Measurements from ENCODE around the gene ZMYM1.

ZMYM1 gene

GRCh38 chr1:35079003-35079930 is at the start of gene ZMYM1:
Gene ZMYM1 (plus strand): TSS chr1:35079385. CDS start chr1:35093988, 14,603 bp downstream.
- Histone ChIP-seq H3K9ac (ENCODE audit: insufficient read length, low read depth) (peak within 1 kb of the TSS; percentile 98), H3K9me3 (ENCODE audit: insufficient read depth, low read length) (no peaks in the 10 kb centered on the region), H3K36me3 (ENCODE audit: insufficient read depth, insufficient read length, low read length) (peaks cover 31% of the 10 kb centered on the region), H3K27me3 (ENCODE audit: insufficient read depth, insufficient read length) (no peaks in the 10 kb centered on the region), H3K4me3 (ENCODE audit: insufficient read length, low read depth) (peak within 1 kb of the TSS; percentile 87), H3K4me1 (ENCODE audit: insufficient read depth, insufficient read length) (peaks cover 3% of the 10 kb centered on the region)
- DNase-seq (ENCODE audit: low read depth, low spot score), result peak; percentile 96
- TF ChIP-seq SUZ12 (IDR thresholded peaks at IDR 0.05; ENCODE audit: extremely low read depth, insufficient read depth, insufficient read length), result no peak
- TF ChIP-seq ZNF274 (IDR thresholded peaks at IDR 0.05; ENCODE audit: low read depth, low read length), result no peak
- no peak for TF ChIP-seq YY1 (IDR thresholded peaks at IDR 0.05; ENCODE audit: insufficient read depth, insufficient read length)

DNA sequence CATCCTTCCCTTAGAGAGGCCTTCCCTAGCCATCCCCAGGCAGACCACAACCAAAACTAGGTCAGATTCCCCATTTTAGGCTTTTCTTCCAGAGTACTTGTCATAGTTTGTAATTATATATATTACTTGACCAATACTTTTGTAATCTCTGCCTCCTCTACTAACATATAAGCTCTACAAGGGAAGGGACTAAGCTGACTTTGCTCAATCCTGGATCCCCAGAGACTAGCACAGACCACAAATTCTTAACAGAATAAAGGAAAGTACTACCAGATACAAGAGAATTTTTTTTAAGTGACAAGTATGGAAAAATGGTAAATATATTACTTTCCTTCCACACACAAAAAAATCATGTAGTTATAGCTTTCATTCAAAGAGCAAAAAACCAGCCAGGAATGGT is 49.4 kb upstream of the ZMYM1 start:
- no peak overlapping the region for H3K9ac ChIP-seq (ENCODE audit: insufficient read length, low read depth)
- no peak for DNase-seq (ENCODE audit: low read depth, low spot score)
- no peak for TF ChIP-seq ZNF274 (IDR thresholded peaks at IDR 0.05; ENCODE audit: low read depth, low read length)
- TF ChIP-seq YY1 (IDR thresholded peaks at IDR 0.05; ENCODE audit: insufficient read depth, insufficient read length), result no peak
- no peak for TF ChIP-seq SUZ12 (IDR thresholded peaks at IDR 0.05; ENCODE audit: extremely low read depth, insufficient read depth, insufficient read length)

GRCh38 chr1:35030338-35030737 is 48.8 kb upstream of the ZMYM1 start:
- Histone ChIP-seq H3K36me3 (ENCODE audit: insufficient read depth, insufficient read length, low read length) (peaks cover 17% of the 10 kb centered on the region), H3K4me1 (ENCODE audit: insufficient read depth, insufficient read length) (no peaks in the 10 kb centered on the region), H3K9me3 (ENCODE audit: insufficient read depth, low read length) (peaks cover 28% of the 10 kb centered on the region), H3K4me3 (ENCODE audit: insufficient read length, low read depth) (peak overlapping the region; percentile 83), H3K27me3 (ENCODE audit: insufficient read depth, insufficient read length) (no peaks in the 10 kb centered on the region), H3K9ac (ENCODE audit: insufficient read length, low read depth) (peak overlapping the region; percentile 77)
- TF ChIP-seq YY1 (IDR thresholded peaks at IDR 0.05; ENCODE audit: insufficient read depth, insufficient read length) (no peak), SUZ12 (IDR thresholded peaks at IDR 0.05; ENCODE audit: extremely low read depth, insufficient read depth, insufficient read length) (no peak), ZNF274 (IDR thresholded peaks at IDR 0.05; ENCODE audit: low read depth, low read length) (no peak)
- DNase-seq (ENCODE audit: low read depth, low spot score), result no peak

More for the DNA sequence above, 49.4 kb upstream of the ZMYM1 start:
- Histone ChIP-seq H3K9me3 (ENCODE audit: insufficient read depth, low read length) (peaks cover 27% of the 10 kb centered on the region), H3K36me3 (ENCODE audit: insufficient read depth, insufficient read length, low read length) (peaks cover 18% of the 10 kb centered on the region), H3K4me1 (ENCODE audit: insufficient read depth, insufficient read length) (no peaks in the 10 kb centered on the region), H3K27me3 (ENCODE audit: insufficient read depth, insufficient read length) (no peaks in the 10 kb centered on the region), H3K4me3 (ENCODE audit: insufficient read length, low read depth) (no peak overlapping the region)

GRCh38 chr1:35030756-35031446 is 48.3 kb upstream of the ZMYM1 start:
- peak overlapping the region; percentile 77 for H3K9ac ChIP-seq (ENCODE audit: insufficient read length, low read depth)
- no peaks in the 10 kb centered on the region for H3K4me1 ChIP-seq (ENCODE audit: insufficient read depth, insufficient read length)
- TF ChIP-seq YY1 (IDR thresholded peaks at IDR 0.05; ENCODE audit: insufficient read depth, insufficient read length) (no peak), ZNF274 (IDR thresholded peaks at IDR 0.05; ENCODE audit: low read depth, low read length) (no peak), SUZ12 (IDR thresholded peaks at IDR 0.05; ENCODE audit: extremely low read depth, insufficient read depth, insufficient read length) (no peak)
- peaks cover 28% of the 10 kb centered on the region for H3K9me3 ChIP-seq (ENCODE audit: insufficient read depth, low read length)
- peak overlapping the region; percentile 83 for H3K4me3 ChIP-seq (ENCODE audit: insufficient read length, low read depth)
- peak; percentile 35 for DNase-seq (ENCODE audit: low read depth, low spot score)
- peaks cover 17% of the 10 kb centered on the region for H3K36me3 ChIP-seq (ENCODE audit: insufficient read depth, insufficient read length, low read length)
- H3K27me3 ChIP-seq (ENCODE audit: insufficient read depth, insufficient read length), result no peaks in the 10 kb centered on the region

GRCh38 chr1:35032384-35032739 is 46.8 kb upstream of the ZMYM1 start:
- no peaks in the 10 kb centered on the region for H3K27me3 ChIP-seq (ENCODE audit: insufficient read depth, insufficient read length)
- peaks cover 28% of the 10 kb centered on the region for H3K9me3 ChIP-seq (ENCODE audit: insufficient read depth, low read length)
- no peaks in the 10 kb centered on the region for H3K4me1 ChIP-seq (ENCODE audit: insufficient read depth, insufficient read length)
- peaks cover 13% of the 10 kb centered on the region for H3K36me3 ChIP-seq (ENCODE audit: insufficient read depth, insufficient read length, low read length)
- peak overlapping the region; percentile 83 for H3K4me3 ChIP-seq (ENCODE audit: insufficient read length, low read depth)
- H3K9ac ChIP-seq (ENCODE audit: insufficient read length, low read depth), result no peak overlapping the region
- TF ChIP-seq ZNF274 (IDR thresholded peaks at IDR 0.05; ENCODE audit: low read depth, low read length), result no peak
- TF ChIP-seq YY1 (IDR thresholded peaks at IDR 0.05; ENCODE audit: insufficient read depth, insufficient read length), result no peak
- TF ChIP-seq SUZ12 (IDR thresholded peaks at IDR 0.05; ENCODE audit: extremely low read depth, insufficient read depth, insufficient read length), result no peak
- no peak for DNase-seq (ENCODE audit: low read depth, low spot score)

DNA sequence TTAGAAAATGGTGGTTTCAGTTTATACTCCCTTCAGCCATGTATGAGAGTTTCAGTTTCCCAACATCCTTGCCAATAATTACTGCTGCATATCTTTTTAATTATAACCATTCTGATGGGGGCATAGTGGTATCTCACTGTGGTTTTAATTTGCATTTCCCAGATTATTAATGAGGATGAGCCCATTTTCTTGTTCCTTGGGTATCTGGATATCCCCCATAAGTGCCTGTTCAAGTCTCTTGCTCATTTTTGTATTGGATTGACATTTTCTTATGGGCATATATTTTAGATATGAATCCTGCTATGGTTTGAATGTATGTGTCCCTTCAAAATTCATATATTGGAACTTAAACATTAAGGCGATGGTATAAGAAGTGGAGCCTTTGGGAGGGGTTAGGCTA is 45.8 kb upstream of the ZMYM1 start:
- H3K9ac ChIP-seq (ENCODE audit: insufficient read length, low read depth), result no peak overlapping the region
- peaks cover 7% of the 10 kb centered on the region for H3K36me3 ChIP-seq (ENCODE audit: insufficient read depth, insufficient read length, low read length)
- H3K4me3 ChIP-seq (ENCODE audit: insufficient read length, low read depth), result no peak overlapping the region
- H3K27me3 ChIP-seq (ENCODE audit: insufficient read depth, insufficient read length), result no peaks in the 10 kb centered on the region
- DNase-seq (ENCODE audit: low read depth, low spot score), result no peak
- peaks cover 28% of the 10 kb centered on the region for H3K9me3 ChIP-seq (ENCODE audit: insufficient read depth, low read length)
- TF ChIP-seq YY1 (IDR thresholded peaks at IDR 0.05; ENCODE audit: insufficient read depth, insufficient read length) (no peak), ZNF274 (IDR thresholded peaks at IDR 0.05; ENCODE audit: low read depth, low read length) (no peak), SUZ12 (IDR thresholded peaks at IDR 0.05; ENCODE audit: extremely low read depth, insufficient read depth, insufficient read length) (no peak)
- no peaks in the 10 kb centered on the region for H3K4me1 ChIP-seq (ENCODE audit: insufficient read depth, insufficient read length)

DNA sequence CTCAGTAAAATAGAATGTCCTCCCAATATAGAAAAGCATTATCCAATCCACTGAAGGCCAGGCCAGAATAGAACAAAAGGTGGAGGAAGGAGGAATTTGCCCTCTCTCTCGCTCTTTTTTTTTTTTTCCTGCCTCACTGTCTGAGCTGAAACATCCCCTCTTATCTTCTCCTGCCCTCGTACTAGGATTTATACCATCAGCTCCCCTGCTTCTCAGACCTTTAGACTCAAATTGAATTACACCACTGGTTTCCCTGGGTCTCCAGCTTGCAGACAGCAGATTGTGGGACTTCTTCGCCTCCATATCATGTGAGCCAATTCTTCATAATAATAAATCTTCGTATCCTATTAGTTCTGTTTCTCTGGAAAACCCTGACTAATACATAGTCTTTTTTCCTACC is 42.6 kb upstream of the ZMYM1 start:
- Histone ChIP-seq H3K27me3 (ENCODE audit: insufficient read depth, insufficient read length) (no peaks in the 10 kb centered on the region), H3K4me1 (ENCODE audit: insufficient read depth, insufficient read length) (no peaks in the 10 kb centered on the region), H3K4me3 (ENCODE audit: insufficient read length, low read depth) (no peak overlapping the region), H3K9me3 (ENCODE audit: insufficient read depth, low read length) (peaks cover 28% of the 10 kb centered on the region), H3K9ac (ENCODE audit: insufficient read length, low read depth) (no peak overlapping the region), H3K36me3 (ENCODE audit: insufficient read depth, insufficient read length, low read length) (no peaks in the 10 kb centered on the region)
- TF ChIP-seq YY1 (IDR thresholded peaks at IDR 0.05; ENCODE audit: insufficient read depth, insufficient read length) (no peak), SUZ12 (IDR thresholded peaks at IDR 0.05; ENCODE audit: extremely low read depth, insufficient read depth, insufficient read length) (no peak), ZNF274 (IDR thresholded peaks at IDR 0.05; ENCODE audit: low read depth, low read length) (no peak)
- no peak for DNase-seq (ENCODE audit: low read depth, low spot score)
